Measurements from ENCODE around the gene ACER2.
"Not testable (repeated sequence)": the region's sequence is repeated elsewhere in the genome, so short reads cannot be mapped to it uniquely, and the experiment has no call there.

The ACER2 gene

DNA sequence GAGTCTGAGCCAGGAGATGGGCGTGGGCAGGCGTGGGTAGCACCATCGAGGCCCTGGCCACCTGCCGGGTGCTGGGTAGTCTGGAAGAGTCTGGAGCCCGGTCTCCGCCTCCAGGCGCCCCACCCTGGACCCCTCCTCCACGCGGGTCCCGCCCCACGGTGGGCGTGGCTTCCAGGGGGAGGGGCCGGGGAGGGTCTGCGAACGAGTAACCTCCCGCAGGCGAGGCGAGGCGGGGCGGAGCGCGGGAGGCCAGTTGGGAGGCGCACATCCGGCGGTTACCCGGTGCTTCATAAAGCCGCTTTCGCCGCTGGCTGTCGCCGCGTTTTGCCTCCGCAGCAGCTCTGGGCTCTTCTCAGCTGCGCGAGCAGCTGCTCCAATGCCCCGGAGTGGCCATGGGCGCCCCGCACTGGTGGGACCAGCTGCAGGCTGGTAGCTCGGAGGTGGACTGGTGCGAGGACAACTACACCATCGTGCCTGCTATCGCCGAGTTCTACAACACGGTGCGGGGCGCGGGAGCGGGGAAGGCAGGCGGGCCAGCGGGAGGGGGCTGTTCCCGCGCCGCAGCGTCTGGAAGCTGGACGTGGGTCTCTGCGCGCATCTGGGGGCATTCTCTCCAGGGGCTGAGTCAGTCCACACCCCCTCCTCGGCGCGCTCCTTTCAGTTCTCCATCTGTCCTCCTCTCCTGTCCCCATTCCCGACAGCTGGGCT lies at the start of gene ACER2:
TSS of gene ACER2 (plus strand) at position 317 of the 708 bp plus-strand sequence. CDS start at position 393, 76 bp downstream.
- Histone ChIP-seq H3K9ac (ENCODE audit: low read depth, low read length) (peak within 1 kb of the TSS; percentile 88), H3K9me3 (ENCODE audit: control insufficient read depth, insufficient read depth, low read length) (no peaks in the 10 kb centered on the region), H3K36me3 (ENCODE audit: insufficient read depth, low read length) (no peaks in the 10 kb centered on the region; the same call in 1 of the 2 replicates), H3K4me1 (ENCODE audit: insufficient read depth, low read length) (peaks cover 10% of the 10 kb centered on the region)

- Histone ChIP-seq H3K36me3 (ENCODE audit: insufficient read depth, low read length) (peaks cover 2% of the 10 kb centered on the region; the same call in 1 of the 2 replicates), H3K9ac (ENCODE audit: low read depth, low read length) (no peak overlapping the region), H3K4me1 (ENCODE audit: insufficient read depth, low read length) (no peaks in the 10 kb centered on the region), H3K9me3 (ENCODE audit: control insufficient read depth, insufficient read depth, low read length) (no peaks in the 10 kb centered on the region)
These were observed 39.7 kb upstream of the ACER2 start for GRCh38 chr9:19369107-19369506.

- H3K4me1 ChIP-seq (ENCODE audit: insufficient read depth, low read length), result no peaks in the 10 kb centered on the region
- no peak overlapping the region for H3K9ac ChIP-seq (ENCODE audit: low read depth, low read length)
- H3K36me3 ChIP-seq (ENCODE audit: insufficient read depth, low read length), result peaks cover 18% of the 10 kb centered on the region
- H3K9me3 ChIP-seq (ENCODE audit: control insufficient read depth, insufficient read depth, low read length), result no peaks in the 10 kb centered on the region
These were observed 36.9 kb upstream of the ACER2 start for GRCh38 chr9:19371942-19372341.

GRCh38 chr9:19372567-19372966 lies 36.2 kb upstream of the ACER2 start:
- no peaks in the 10 kb centered on the region for H3K9me3 ChIP-seq (ENCODE audit: control insufficient read depth, insufficient read depth, low read length)
- no peaks in the 10 kb centered on the region for H3K4me1 ChIP-seq (ENCODE audit: insufficient read depth, low read length)
- peaks cover 24% of the 10 kb centered on the region for H3K36me3 ChIP-seq (ENCODE audit: insufficient read depth, low read length)
- H3K9ac ChIP-seq (ENCODE audit: low read depth, low read length), result no peak overlapping the region

DNA sequence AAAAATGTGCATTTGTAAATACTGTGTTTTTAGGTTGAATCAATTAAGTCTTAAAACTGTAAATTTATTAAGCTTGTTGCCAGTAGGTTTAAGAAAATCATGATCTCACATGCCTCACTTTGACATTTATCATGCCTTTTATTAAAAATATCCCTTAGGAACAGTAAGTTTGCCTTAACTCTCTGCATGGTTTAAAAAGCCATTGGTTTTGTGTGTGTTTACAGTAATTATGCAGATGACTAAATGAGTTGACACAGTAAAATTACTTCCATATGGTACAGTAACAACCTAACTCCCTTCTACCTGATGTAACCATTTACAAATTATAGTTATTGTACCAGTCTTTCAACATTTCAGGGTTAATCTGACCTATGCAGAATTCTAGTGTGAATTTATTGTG lies 35.3 kb upstream of the ACER2 start:
- Histone ChIP-seq H3K36me3 (ENCODE audit: insufficient read depth, low read length) (peaks cover 33% of the 10 kb centered on the region), H3K9me3 (ENCODE audit: control insufficient read depth, insufficient read depth, low read length) (no peaks in the 10 kb centered on the region), H3K9ac (ENCODE audit: low read depth, low read length) (no peak overlapping the region), H3K4me1 (ENCODE audit: insufficient read depth, low read length) (peaks cover 7% of the 10 kb centered on the region; the same call in 1 of the 2 replicates)

GRCh38 chr9:19375538-19375937 lies 33.3 kb upstream of the ACER2 start:
- peaks cover 10% of the 10 kb centered on the region; the same call in 1 of the 2 replicates for H3K4me1 ChIP-seq (ENCODE audit: insufficient read depth, low read length)
- no peaks in the 10 kb centered on the region for H3K9me3 ChIP-seq (ENCODE audit: control insufficient read depth, insufficient read depth, low read length)
- peaks cover 41% of the 10 kb centered on the region for H3K36me3 ChIP-seq (ENCODE audit: insufficient read depth, low read length)
- no peak overlapping the region for H3K9ac ChIP-seq (ENCODE audit: low read depth, low read length)

- Histone ChIP-seq H3K4me1 (ENCODE audit: insufficient read depth, low read length) (peaks cover 10% of the 10 kb centered on the region; the same call in 1 of the 2 replicates), H3K9me3 (ENCODE audit: control insufficient read depth, insufficient read depth, low read length) (no peaks in the 10 kb centered on the region), H3K36me3 (ENCODE audit: insufficient read depth, low read length) (peaks cover 41% of the 10 kb centered on the region), H3K9ac (ENCODE audit: low read depth, low read length) (no peak overlapping the region)
These were observed 31.9 kb upstream of the ACER2 start for GRCh38 chr9:19376931-19377330.

DNA sequence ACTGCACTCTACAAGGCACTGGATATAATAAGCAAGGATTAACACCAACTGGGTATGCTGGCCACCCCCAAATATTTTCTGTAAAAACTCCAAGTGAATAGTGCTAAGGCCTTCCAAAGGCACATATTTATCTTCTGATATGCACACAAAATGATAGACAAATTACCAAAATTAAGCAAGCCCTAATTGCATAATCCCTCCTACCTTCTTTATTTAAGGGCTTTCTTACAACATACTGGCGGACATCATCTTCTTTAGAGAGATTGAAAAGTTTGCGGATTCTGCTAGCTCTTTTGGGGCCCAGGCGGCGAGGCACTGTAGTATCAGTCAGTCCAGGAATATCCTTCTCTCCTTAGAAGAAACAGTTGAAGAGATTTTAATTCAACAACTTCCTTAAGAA lies 30.6 kb upstream of the ACER2 start:
- peak overlapping the region; percentile 95 for H3K9ac ChIP-seq (ENCODE audit: low read depth, low read length)
- no peaks in the 10 kb centered on the region for H3K9me3 ChIP-seq (ENCODE audit: control insufficient read depth, insufficient read depth, low read length)
- H3K36me3 ChIP-seq (ENCODE audit: insufficient read depth, low read length), result peaks cover 41% of the 10 kb centered on the region
- peaks cover 10% of the 10 kb centered on the region; the same call in 1 of the 2 replicates for H3K4me1 ChIP-seq (ENCODE audit: insufficient read depth, low read length)

GRCh38 chr9:19378647-19379046 lies 30.2 kb upstream of the ACER2 start:
- peaks cover 10% of the 10 kb centered on the region; the same call in 1 of the 2 replicates for H3K4me1 ChIP-seq (ENCODE audit: insufficient read depth, low read length)
- peak overlapping the region; percentile 95 for H3K9ac ChIP-seq (ENCODE audit: low read depth, low read length)
- peaks cover 41% of the 10 kb centered on the region for H3K36me3 ChIP-seq (ENCODE audit: insufficient read depth, low read length)
- no peaks in the 10 kb centered on the region for H3K9me3 ChIP-seq (ENCODE audit: control insufficient read depth, insufficient read depth, low read length)

GRCh38 chr9:19379283-19379682 lies 29.5 kb upstream of the ACER2 start:
- H3K9me3 ChIP-seq (ENCODE audit: control insufficient read depth, insufficient read depth, low read length), result no peaks in the 10 kb centered on the region
- H3K4me1 ChIP-seq (ENCODE audit: insufficient read depth, low read length), result peaks cover 10% of the 10 kb centered on the region; the same call in 1 of the 2 replicates
- H3K36me3 ChIP-seq (ENCODE audit: insufficient read depth, low read length), result peaks cover 40% of the 10 kb centered on the region
- H3K9ac ChIP-seq (ENCODE audit: low read depth, low read length), result peak overlapping the region; percentile 95

- Histone ChIP-seq H3K36me3 (ENCODE audit: insufficient read depth, low read length) (peaks cover 37% of the 10 kb centered on the region), H3K9me3 (ENCODE audit: control insufficient read depth, insufficient read depth, low read length) (no peaks in the 10 kb centered on the region), H3K4me1 (ENCODE audit: insufficient read depth, low read length) (peaks cover 10% of the 10 kb centered on the region; the same call in 1 of the 2 replicates), H3K9ac (ENCODE audit: low read depth, low read length) (peak overlapping the region; percentile 95)
These were observed 29.1 kb upstream of the ACER2 start for GRCh38 chr9:19379697-19380046.

DNA sequence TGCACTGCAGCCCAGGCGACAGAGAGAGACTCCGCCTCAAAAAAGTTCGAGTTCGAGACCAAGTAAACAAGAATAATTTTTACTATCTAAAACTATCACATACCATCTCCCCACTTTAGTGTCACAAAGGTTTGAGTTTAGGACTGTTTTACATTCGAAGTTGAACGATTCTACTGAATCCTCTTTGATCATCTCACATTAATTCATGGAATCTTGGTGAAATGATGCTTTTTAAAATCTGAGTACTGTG lies 28.1 kb upstream of the ACER2 start:
- Histone ChIP-seq H3K36me3 (ENCODE audit: insufficient read depth, low read length) (peaks cover 33% of the 10 kb centered on the region), H3K9ac (ENCODE audit: low read depth, low read length) (peak overlapping the region; percentile 95), H3K4me1 (ENCODE audit: insufficient read depth, low read length) (peaks cover 10% of the 10 kb centered on the region; the same call in 1 of the 2 replicates), H3K9me3 (ENCODE audit: control insufficient read depth, insufficient read depth, low read length) (no peaks in the 10 kb centered on the region)

DNA sequence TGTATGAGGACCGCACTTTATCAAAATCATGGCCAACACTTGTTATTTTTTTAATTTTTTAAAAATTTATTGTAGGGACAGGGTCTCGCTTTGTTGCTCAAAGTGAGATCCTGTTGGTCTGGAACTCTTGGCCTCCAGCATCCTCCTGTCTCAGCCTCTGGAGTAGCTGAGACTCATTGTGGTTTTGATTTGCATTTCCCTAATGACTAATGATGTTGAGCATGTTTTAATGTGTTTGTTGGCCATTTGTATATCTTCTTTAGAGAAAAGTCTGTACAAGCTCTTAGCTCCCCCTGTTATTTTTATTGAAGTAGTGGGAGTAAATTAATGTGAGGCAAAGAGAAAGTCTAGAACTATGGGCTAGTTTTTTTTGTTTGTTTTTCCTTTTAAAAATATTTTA lies 27.2 kb upstream of the ACER2 start:
- H3K4me1 ChIP-seq (ENCODE audit: insufficient read depth, low read length), result peaks cover 10% of the 10 kb centered on the region; the same call in 1 of the 2 replicates
- peaks cover 26% of the 10 kb centered on the region for H3K36me3 ChIP-seq (ENCODE audit: insufficient read depth, low read length)
- no peak overlapping the region for H3K9ac ChIP-seq (ENCODE audit: low read depth, low read length)
- H3K9me3 ChIP-seq (ENCODE audit: control insufficient read depth, insufficient read depth, low read length), result no peaks in the 10 kb centered on the region

DNA sequence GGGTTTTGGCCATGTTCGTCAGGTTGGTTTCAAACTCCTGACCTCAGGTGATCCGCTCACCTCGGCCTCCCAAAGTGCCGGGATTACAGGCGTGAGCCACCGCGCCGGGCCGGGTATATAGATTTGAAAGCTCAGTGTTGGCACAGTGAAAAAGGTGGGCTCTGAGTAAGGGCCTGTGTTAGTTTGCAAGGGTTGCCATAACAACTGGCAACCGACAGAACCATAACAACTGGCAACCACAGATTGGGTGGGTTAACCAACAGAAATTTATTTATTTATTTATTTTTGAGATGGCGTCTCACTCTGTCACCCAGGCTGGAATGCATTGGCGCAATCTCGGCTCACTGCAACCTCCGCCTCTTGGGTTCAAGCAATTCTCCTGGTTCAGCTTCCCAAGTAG lies 23.6 kb upstream of the ACER2 start:
- not testable (repeated sequence) for H3K36me3 ChIP-seq (ENCODE audit: insufficient read depth, low read length); H3K9me3 ChIP-seq (ENCODE audit: control insufficient read depth, insufficient read depth, low read length); H3K4me1 ChIP-seq (ENCODE audit: insufficient read depth, low read length)

DNA sequence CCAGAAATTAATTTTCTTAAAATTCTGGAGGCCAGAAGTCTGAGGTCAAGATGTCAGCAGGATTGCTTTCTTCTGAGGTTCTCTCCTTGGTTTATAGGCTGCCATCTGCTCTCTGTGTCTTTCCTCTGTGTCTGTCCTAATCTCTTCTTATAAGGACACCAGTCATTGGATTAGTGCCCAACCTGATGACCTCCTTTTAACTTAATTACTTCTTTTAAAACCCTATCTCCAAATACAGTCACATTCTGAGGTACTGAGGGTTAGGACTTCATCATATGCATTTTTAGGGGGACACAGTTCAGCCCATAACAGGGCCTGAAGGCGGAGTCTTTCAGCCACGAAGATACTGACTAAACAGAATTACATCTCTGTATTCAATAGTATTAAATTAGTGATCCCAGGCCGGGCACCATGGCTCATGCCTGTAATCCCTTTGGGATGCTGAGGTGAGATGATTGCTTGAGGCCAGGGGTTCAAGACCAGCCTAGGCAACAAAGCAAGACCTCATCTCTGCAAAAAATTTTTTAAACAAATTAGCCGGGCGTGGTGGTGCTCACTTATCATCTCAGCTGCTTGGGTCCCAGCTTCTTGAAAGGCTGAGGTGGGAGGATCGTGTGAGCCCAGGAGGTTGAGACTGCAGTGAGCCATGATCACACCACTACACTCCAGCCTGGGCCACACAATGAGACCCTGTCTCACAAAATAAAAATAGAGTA lies 22.9 kb upstream of the ACER2 start:
- no peaks in the 10 kb centered on the region for H3K4me1 ChIP-seq (ENCODE audit: insufficient read depth, low read length)
- no peaks in the 10 kb centered on the region for H3K9me3 ChIP-seq (ENCODE audit: control insufficient read depth, insufficient read depth, low read length)
- no peak overlapping the region for H3K9ac ChIP-seq (ENCODE audit: low read depth, low read length)
- no peaks in the 10 kb centered on the region for H3K36me3 ChIP-seq (ENCODE audit: insufficient read depth, low read length)

More for the DNA sequence above, 23.6 kb upstream of the ACER2 start:
- not testable (repeated sequence) for H3K9ac ChIP-seq (ENCODE audit: low read depth, low read length)

Data from ES-I3 (cell line).